Large intestine (tissue), 3 donors: ENCODE results near the gene PER1. TPM values are rescaled to one million over a fixed set of nuclear protein-coding genes. Genes with fewer than 3 reads are reported as not detected.
A peak's percentile ranks its signal among the peaks of the same experiment; 100 is the strongest.
"Not testable (repeated sequence)": the region's sequence is repeated elsewhere in the genome, so short reads cannot be mapped to it uniquely, and the experiment has no call there.

Experiments
- DNase-seq, 2 donors: peaks; one replicate each; pipeline versions ENCODE4 v3.0.0 to v3.0.0-alpha.2; 2013
- H3K27ac ChIP-seq: one replicate; pipeline ENCODE4 v1.5.1; 2013; ENCODE audit warnings: low read length
- H3K27me3 ChIP-seq: 2 replicates; pipeline ENCODE4 v1.6.1; 2013; ENCODE audit warnings: low read length; ENCODE audit not compliant: control insufficient read depth, insufficient read depth
- H3K36me3 ChIP-seq: 2 replicates; pipeline ENCODE4 v1.6.1; 2013; ENCODE audit warnings: low read length; ENCODE audit not compliant: control insufficient read depth, insufficient read depth
- H3K4me1 ChIP-seq: one replicate; pipeline ENCODE4 v1.6.1; 2013; ENCODE audit warnings: low read length; ENCODE audit not compliant: control insufficient read depth, insufficient read depth
- H3K4me3 ChIP-seq: one replicate; pipeline ENCODE4 v1.5.1; 2013; ENCODE audit warnings: low read length
- H3K9me3 ChIP-seq: one replicate; pipeline ENCODE4 v1.6.1; 2013; ENCODE audit warnings: mild to moderate bottlenecking, low read depth, low read length, moderate library complexity; ENCODE audit not compliant: control insufficient read depth
- WGBS: methylation state at CpG from one replicate; pipeline ENCODE4 v1.1.5; 2013; ENCODE audit warnings: low lambda C conversion rate; ENCODE audit not compliant: insufficient coverage; 5-methylcytosine and 5-hydroxymethylcytosine counted together
- polyA plus RNA-seq: library from polyadenylated mRNA; unstranded; fragments of 120-200 nt; gene quantifications from one replicate; pipeline ENCODE4 v1.2.1, GENCODE V29; 2013

PER1 gene
- polyA plus RNA-seq, 1 donor, result 27.2 TPM

- no CpG with 5 or more reads among the region's 23 CpGs for WGBS
These were observed 34.2 kb upstream of the PER1 start for GRCh38 chr17:8186446-8186786.

GRCh38 chr17:8185582-8186445, 33.6 kb upstream of the PER1 start:
- peak overlapping the region; percentile 82 for H3K4me3 ChIP-seq
- no CpG with 5 or more reads among the region's 44 CpGs for WGBS
- no peaks in the 10 kb centered on the region for H3K36me3 ChIP-seq
- peak overlapping the region; percentile 97 for H3K27ac ChIP-seq
- no peaks in the 10 kb centered on the region for H3K9me3 ChIP-seq
- DNase-seq, result peak; percentile 75 to 78
- no peaks in the 10 kb centered on the region for H3K27me3 ChIP-seq
- H3K4me1 ChIP-seq, result peaks cover 21% of the 10 kb centered on the region

More at GRCh38 chr17:8186446-8186786, 34.2 kb upstream of the PER1 start:
- Histone ChIP-seq H3K9me3 (no peaks in the 10 kb centered on the region), H3K4me1 (peaks cover 23% of the 10 kb centered on the region), H3K36me3 (no peaks in the 10 kb centered on the region), H3K27ac (peak overlapping the region; percentile 97), H3K27me3 (no peaks in the 10 kb centered on the region), H3K4me3 (peak overlapping the region; percentile 82)
- no peak for DNase-seq

- Histone ChIP-seq H3K27ac (peak overlapping the region; percentile 73), H3K4me3 (peak overlapping the region; percentile 80), H3K27me3 (no peaks in the 10 kb centered on the region), H3K36me3 (no peaks in the 10 kb centered on the region), H3K4me1 (peaks cover 26% of the 10 kb centered on the region), H3K9me3 (no peaks in the 10 kb centered on the region)
- DNase-seq, result peak in 1 of 2 donors; percentile 47
- WGBS, result no CpG with 5 or more reads among the region's 19 CpGs
These were observed 25.0 kb upstream of the PER1 start for GRCh38 chr17:8176998-8177731.

GRCh38 chr17:8176197-8176940, 24.2 kb upstream of the PER1 start, which contains the start of gene TMEM107:
TMEM107 (minus strand) TSS chr17:8176380; CDS start chr17:8176286, 94 bp downstream.
- no CpG with 5 or more reads among the region's 56 CpGs for WGBS
- peak within 1 kb of the TSS; percentile 80 for H3K4me3 ChIP-seq
- no peaks in the 10 kb centered on the region for H3K36me3 ChIP-seq
- H3K27ac ChIP-seq, result peak within 1 kb of the TSS; percentile 73
- DNase-seq, result peak; percentile 88 to 90
- H3K4me1 ChIP-seq, result peaks cover 26% of the 10 kb centered on the region
- no peaks in the 10 kb centered on the region for H3K9me3 ChIP-seq
- H3K27me3 ChIP-seq, result no peaks in the 10 kb centered on the region

GRCh38 chr17:8175795-8176196, 23.6 kb upstream of the PER1 start:
- H3K36me3 ChIP-seq, result no peaks in the 10 kb centered on the region
- H3K27ac ChIP-seq, result peak overlapping the region; percentile 73
- no peaks in the 10 kb centered on the region for H3K9me3 ChIP-seq
- no peaks in the 10 kb centered on the region for H3K27me3 ChIP-seq
- peak overlapping the region; percentile 80 for H3K4me3 ChIP-seq
- H3K4me1 ChIP-seq, result peaks cover 26% of the 10 kb centered on the region
- DNase-seq, result no peak
- no CpG with 5 or more reads among the region's 11 CpGs for WGBS

GRCh38 chr17:8173871-8174322, 21.7 kb upstream of the PER1 start:
- Histone ChIP-seq H3K27me3 (no peaks in the 10 kb centered on the region), H3K9me3 (no peaks in the 10 kb centered on the region), H3K36me3 (no peaks in the 10 kb centered on the region), H3K27ac (peak overlapping the region; percentile 79), H3K4me3 (peak overlapping the region; percentile 35), H3K4me1 (peaks cover 26% of the 10 kb centered on the region)
- DNase-seq, result no peak
- 0% methylated on average over 1 of the region's 14 CpGs for WGBS

GRCh38 chr17:8173056-8173870, 21.1 kb upstream of the PER1 start:
- Histone ChIP-seq H3K27ac (peak overlapping the region; percentile 79), H3K9me3 (no peaks in the 10 kb centered on the region), H3K4me3 (peak overlapping the region; percentile 35), H3K27me3 (no peaks in the 10 kb centered on the region), H3K36me3 (no peaks in the 10 kb centered on the region), H3K4me1 (peaks cover 26% of the 10 kb centered on the region)
- WGBS, result 0% methylated on average over 9 of the region's 23 CpGs
- DNase-seq, result peak; percentile 96

- not testable (repeated sequence) for H3K27me3 ChIP-seq, H3K4me1 ChIP-seq, H3K9me3 ChIP-seq, DNase-seq, H3K27ac ChIP-seq, H3K36me3 ChIP-seq, H3K4me3 ChIP-seq
- 100% methylated on average over 2 of the region's 19 CpGs for WGBS
These were observed 18.0 kb upstream of the PER1 start for GRCh38 chr17:8170186-8170585.

- Histone ChIP-seq H3K4me1 (peaks cover 18% of the 10 kb centered on the region), H3K36me3 (no peaks in the 10 kb centered on the region), H3K27ac (no peak overlapping the region), H3K4me3 (no peak overlapping the region), H3K27me3 (no peaks in the 10 kb centered on the region), H3K9me3 (no peaks in the 10 kb centered on the region)
- no peak for DNase-seq
- 100% methylated on average over 1 of the region's 3 CpGs for WGBS
These were observed 15.3 kb upstream of the PER1 start for GRCh38 chr17:8167526-8167925.
